ENCODE results near the gene RPLP1.
A peak's percentile ranks its signal among the peaks of the same experiment; 100 is the strongest.
"Not testable (repeated sequence)": the region's sequence is repeated elsewhere in the genome, so short reads cannot be mapped to it uniquely, and the experiment has no call there.

The RPLP1 gene

DNA sequence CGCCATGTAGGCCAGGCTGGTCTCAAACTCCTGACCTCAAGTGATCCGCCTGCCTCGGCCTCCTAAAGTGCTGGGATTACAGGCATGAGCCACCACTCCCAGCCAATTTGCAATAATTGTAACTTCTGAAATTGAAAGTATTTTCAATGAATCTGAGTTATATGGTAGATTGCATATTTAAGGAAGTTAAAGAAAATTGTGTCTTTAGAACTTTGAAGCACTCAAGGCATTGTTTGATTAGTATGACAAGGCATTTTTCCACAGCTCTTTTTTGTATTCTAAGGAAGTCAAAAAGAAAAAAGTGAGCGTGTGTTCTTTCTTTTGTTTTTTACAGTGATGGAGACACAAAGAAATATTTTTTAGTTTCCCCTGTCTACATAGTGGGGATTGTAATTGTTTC is 15.7 kb upstream of the RPLP1 start:
- H3K4me3 ChIP-seq (ENCODE audit: low read depth, low read length): no peak overlapping the region

DNA sequence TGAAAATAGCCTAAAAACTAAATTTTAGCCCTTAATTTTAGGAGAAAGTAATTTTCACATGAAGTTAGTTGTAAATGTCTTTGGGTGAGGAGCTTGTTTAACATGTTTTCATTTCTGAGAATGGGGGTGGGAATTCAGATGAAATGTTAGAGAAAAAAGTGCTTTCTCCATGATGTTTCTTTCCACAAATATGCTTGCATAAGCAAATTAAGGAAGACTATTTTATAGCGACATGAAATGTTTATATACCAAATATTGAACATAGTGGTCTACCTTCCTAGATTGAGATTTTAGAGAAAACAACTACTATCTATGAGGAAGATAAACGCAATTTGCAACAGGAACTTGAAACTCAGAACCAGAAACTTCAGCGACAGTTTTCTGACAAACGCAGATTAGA is 13.0 kb upstream of the RPLP1 start:
- H3K4me3 ChIP-seq (ENCODE audit: low read depth, low read length): no peak overlapping the region

DNA sequence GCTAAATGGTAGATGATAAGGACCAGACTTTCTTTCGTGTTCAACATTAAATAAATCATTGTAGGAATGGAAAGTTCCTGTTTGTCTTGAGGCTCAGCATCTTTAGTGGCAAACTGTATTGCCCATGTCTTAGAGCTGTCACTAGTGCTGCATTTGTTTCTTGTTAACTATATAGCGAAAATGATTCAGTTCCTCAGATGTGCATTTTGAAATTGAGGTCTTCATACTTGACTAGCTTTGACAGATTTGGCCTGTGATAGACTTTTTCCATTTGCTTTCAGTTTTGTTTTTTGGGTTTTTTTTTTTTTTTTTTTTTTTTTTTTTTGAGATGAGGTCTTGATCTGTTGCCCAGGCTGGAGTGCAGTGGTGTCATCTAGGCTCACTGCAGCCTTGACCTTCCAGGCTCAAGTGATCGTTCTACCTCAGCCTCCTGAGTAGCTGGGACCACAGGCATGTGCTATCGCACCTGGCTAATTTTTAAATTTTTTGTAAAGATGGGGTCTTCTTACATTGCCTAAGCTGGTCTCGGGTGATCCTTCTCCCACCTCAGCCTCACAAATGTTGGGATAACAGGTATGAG is 9.5 kb upstream of the RPLP1 start:
- no peak overlapping the region for H3K4me3 ChIP-seq (ENCODE audit: low read depth, low read length)

DNA sequence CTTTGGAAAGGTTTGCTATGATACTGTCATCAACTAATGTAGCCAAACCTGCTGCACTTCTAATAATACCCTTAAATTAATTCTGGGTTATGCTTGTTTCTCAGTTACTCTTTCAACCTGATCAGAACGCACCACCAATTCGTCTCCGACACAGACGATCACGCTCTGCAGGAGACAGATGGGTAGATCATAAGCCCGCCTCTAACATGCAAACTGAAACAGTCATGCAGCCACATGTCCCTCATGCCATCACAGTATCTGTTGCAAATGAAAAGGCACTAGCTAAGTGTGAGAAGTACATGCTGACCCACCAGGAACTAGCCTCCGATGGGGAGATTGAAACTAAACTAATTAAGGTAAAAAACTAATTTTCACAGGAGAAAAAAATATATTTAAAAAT is 7.9 kb upstream of the RPLP1 start:
- H3K4me3 ChIP-seq (ENCODE audit: low read depth, low read length): no peak overlapping the region

DNA sequence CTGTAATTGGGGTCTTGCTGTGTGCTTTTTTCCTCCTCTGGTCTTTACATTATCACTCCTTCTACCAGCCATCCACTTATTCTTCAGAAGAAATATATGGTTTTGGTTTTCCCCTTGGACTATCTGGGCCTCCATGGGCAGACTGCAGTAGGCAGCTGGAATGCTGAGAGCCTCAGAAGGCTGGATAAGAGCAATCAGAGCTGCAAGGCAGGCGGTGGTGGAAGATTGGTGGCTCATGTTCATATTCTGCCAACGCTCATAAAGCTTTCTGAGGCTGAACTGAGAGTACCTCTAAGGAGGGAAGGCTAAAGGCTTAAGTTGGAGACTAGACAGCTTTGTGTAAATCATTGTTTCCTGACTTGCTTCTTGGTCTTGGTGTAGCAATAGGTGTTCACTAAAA is 5.7 kb upstream of the RPLP1 start:
- H3K4me3 ChIP-seq (ENCODE audit: low read depth, low read length): no peak overlapping the region

DNA sequence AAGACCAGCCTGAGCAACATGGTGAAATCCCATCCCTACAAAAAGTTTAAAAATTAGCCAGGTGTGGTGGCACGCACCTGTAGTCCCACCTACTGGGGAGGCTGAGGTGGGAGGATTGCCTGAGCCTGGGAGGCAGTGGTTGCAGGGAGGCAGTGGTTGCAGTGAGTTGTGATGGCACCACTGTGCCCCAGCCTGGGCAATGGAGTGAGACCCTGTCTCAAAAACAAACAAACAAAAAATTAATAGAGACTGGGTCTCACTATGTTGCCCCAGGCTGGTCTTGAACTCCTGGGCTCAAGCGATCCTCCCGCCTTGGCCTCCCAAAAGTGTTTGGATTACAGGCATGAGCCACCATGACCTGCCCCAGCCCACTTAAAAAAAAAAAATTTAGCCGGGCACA is 2.4 kb upstream of the RPLP1 start:
- H3K4me3 ChIP-seq (ENCODE audit: low read depth, low read length): not testable (repeated sequence)

DNA sequence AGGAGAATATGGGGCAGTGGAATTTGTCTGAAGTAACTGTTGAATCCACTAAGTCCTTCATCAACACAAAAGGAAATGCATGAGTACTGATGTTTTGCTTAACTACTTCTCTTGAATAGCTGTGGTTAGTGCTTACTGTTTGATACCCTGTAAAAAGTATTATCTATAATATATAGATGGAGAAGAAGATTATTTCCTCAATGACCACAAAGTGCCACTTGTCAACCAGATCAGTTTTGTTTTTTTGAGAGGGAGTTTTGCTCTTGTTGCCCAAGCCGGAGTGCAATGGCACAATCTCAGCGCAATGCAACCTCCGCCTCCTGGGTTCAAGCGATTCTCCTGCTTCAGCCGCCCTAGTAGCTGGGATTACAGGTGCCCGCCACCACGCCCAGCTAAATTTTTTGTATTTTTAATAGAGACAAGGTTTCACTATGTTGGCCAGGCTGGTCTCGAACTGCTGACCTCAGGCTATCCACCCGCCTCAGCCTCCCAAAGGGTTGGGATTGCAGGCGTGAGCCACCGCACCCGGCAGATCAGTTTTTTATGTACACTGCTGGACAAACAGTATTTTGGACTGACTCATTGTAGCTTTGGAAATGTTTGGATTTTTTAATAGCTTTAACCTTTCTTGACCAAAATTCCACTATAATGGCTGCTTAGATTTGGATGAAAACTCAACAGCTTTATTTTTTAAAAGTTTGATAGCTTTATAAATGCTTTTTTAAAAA is 1.5 kb upstream of the RPLP1 start:
- H3K4me3 ChIP-seq (ENCODE audit: low read depth, low read length): no peak overlapping the region

DNA sequence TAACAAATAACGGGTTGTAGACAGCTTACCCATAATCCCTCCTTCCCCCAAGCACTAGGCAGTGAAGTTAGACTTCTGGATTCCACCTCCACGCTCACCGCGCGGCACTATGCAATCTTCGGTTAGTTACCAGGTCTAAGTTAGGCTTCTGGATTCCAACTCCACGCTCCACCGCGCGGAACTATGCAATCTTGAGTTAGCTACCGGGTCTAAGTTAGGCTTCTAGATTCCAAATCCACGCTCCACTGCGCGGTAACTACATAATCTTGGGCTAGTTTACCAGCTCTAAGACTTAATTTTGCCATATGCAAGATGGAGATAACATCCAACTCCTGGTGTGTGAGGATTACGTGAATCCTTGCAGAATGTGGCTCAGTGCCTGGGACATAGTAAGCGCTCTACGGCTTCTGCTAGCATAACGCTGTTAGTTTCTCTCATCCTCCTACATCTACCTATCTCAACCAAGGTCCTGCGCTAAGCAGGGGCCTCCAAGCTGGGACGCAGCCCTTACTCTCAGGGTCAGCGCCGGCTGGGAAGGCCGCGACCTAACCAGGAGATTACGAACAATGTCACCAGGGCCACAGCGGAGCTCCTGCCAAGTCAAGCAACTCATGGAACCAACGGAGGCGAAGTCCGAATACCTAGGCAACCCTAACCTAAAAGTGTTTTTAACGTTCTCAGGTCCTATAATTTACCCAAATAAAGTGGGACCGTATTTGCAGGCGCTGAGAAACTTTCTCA is 497 bp upstream of the RPLP1 start:
- peak overlapping the region; percentile 98 for H3K4me3 ChIP-seq (ENCODE audit: low read depth, low read length)

DNA sequence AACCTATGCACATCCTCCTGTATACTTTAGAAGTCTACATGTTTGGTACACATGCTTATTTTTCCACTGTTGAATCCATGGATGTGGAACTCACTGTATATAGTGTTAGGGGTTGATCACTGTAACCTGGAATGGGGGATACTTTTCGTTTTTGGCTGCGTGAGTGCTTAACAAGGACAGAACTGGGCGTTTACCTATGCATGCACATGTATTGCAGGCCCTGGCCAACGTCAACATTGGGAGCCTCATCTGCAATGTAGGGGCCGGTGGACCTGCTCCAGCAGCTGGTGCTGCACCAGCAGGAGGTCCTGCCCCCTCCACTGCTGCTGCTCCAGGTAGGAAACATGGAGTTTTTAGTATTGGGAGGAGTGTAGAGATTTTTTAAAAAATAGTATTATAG is 2.3 kb downstream of the RPLP1 start:
- H3K4me3 ChIP-seq (ENCODE audit: low read depth, low read length): peak overlapping the region; percentile 98

DNA sequence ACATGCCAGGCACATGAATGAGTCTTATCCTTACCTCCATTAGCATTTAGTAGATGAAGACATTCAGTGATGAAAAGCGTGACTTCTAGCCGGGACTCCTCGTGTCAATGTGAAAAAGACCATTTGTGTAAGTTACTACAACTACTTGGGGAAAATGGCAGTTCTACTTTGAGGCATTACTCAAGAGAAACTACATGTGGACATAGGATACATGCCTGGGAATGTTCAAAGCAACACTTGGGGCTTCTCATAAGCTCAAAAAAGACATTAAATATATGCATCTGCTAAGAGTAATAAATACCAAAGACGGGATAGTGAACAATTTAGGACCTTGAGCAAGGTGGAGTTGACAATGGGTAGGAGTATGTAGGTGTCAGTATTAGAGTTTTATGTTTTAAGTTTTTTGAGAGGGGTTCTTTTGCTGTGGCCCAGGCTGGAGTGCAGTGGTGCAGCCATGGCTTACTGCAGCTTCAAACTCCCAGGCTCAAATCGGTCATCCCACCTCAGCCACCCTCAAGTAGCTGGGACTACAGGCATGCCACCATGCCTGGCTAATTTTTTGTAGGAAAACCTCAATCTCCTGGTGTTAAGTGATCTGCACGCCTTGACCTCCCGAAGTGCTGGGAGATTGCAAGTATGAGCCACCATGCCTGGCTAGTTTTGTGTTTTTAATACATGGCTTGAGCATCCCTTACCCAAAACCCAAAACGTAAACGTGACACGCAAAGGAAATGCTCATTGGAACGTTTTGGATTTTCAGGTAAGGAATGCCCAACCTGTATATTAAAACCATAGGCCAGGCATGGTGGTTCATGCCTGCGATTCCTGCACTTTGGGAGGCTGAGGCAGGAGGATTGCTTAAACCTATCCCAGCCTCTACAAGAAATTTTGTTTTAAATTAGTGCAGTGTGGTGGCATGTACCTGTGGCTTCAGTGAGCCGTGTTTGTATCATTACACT is 3.9 kb downstream of the RPLP1 start:
- no peak overlapping the region for H3K4me3 ChIP-seq (ENCODE audit: low read depth, low read length)

DNA sequence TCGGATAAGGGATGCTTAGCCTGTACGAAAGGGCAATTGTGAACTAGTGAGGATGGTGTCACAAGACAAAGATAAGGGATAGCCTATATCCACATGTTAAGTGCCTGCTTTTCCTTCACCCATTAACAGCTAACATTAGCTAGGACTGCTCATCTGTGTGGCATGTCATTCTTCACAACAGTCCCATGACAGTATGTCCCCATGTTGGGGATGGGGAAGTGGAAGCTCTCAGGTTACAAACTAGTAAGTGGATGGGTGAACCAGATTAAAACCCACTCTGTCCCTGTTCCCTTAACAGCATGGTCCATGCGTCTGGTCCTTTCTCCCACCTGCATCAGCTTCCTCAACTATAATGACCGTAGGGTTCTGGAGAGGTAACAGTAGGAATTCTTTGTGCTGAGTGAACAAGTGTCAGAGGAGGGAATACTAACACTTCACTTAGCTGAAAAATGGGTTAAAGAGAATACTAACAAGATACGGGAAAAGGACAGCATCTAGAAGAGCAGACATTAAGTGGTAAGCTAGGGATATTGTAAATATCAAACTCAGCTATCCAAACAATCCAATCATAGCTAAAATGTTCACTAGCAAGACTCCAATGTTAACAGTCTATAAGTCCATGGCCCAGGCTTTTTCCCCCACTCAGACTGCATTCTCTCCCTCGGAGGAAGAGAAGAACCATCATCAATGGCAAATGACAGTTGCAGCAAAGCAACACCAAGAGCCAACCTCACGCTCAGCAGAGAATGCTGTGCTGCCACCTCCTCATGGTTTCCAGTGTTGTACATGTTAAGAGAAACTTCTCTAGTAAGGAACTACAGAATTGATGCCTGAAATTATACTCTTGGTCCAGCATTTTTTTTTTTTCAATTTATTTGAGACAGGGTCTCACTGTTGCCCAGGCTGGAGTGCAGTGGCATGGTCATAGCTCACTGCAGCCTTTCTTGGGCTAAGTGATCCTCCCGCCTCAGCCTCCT is 5.0 kb downstream of the RPLP1 start:
- H3K4me3 ChIP-seq (ENCODE audit: low read depth, low read length): no peak overlapping the region

DNA sequence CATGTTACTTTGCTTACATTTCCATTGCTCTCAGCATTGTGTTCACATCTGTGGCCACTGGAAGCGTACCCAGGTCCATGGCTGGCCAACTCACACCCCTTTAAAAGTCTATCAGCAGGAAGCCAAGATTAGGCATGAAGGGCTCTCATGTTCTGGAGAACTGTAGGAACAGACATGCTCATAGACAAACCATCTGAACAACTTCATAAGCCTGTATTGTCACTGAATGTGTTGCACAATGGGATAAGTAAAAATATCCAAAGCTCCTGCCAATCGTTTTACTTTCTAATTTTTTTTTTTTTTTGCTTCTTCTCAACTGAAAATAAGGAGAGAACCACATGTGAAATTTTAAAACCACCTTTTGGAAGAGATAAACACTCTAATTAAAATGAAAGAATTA is 6.4 kb downstream of the RPLP1 start:
- H3K4me3 ChIP-seq (ENCODE audit: low read depth, low read length): no peak overlapping the region

DNA sequence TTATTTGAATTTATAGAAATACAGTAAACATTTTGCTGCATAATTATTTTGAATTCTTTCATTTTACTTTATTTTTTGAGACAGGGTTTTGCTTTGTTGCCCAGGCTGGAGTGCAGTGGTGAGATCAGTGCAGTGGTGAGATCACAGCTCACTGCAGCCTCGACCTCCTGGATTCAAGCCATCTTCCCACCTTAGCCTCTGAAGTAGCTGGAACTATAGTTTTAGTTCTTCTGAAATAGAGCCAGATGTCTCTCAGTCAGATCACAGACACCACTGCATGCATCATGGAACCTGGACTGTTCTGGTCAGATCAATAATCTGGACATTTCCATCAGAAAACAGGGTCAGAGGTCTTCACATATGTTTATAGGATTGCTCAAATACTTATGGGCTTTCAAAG is 7.9 kb downstream of the RPLP1 start:
- H3K4me3 ChIP-seq (ENCODE audit: low read depth, low read length): no peak overlapping the region

DNA sequence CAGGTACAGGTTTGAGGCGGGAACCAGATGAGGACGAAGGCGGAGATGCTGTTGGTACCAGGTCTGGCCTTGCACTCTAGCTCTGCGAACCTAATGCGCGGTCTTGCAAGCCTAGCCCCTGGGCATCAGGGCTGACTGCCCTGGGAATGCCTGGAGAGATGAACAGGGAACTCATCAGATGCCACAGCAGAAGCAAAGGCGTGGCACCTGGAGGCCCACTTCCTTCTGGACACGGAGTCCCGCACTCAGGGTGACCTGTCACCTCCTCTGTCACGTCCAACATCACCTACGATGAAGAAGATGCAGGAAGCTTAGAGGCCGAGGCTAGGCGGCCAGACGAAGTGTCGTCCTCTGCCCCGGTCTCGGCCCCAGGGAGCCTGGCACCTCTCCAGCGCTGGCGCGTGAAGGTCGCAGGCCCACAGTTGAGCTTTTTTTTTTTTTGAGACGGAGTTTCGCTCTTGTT is 9.4 kb downstream of the RPLP1 start:
- no peak overlapping the region for H3K4me3 ChIP-seq (ENCODE audit: low read depth, low read length)

DNA sequence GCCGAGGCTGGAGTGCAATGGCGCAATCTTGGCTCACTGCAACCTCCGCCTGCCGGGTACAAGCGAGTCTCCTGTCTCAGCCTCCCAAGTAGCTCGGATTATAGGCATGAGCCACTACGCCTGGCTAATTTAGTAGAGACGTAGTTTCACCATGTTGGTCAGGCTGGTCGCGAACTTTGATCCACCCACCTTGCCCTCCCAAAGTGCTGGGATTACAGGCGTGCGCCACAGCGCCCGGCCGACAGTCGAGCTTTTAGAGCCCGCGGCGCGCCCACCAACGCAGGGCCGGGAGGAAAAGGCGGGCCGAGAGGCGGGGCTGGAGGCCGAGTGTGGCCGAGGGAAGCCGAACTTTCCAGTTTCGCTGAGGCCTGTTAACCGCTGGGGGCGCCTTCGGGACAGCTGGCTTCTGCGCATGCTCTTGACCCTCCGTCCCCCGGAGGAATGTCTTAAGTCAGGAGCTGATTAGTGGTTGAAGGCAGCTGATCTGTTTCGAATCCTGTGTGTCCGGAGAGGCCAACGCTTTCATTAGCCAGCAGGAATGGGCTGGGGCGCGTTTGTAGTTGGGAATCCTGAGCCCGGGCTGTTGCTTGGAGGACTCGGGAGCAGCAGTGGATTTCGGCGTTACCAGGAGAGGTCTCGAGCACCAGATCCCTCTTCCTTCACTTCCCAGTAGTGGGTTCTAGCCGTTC is 10.0 kb downstream of the RPLP1 start:
- peak overlapping the region; percentile 36 for H3K4me3 ChIP-seq (ENCODE audit: low read depth, low read length)

DNA sequence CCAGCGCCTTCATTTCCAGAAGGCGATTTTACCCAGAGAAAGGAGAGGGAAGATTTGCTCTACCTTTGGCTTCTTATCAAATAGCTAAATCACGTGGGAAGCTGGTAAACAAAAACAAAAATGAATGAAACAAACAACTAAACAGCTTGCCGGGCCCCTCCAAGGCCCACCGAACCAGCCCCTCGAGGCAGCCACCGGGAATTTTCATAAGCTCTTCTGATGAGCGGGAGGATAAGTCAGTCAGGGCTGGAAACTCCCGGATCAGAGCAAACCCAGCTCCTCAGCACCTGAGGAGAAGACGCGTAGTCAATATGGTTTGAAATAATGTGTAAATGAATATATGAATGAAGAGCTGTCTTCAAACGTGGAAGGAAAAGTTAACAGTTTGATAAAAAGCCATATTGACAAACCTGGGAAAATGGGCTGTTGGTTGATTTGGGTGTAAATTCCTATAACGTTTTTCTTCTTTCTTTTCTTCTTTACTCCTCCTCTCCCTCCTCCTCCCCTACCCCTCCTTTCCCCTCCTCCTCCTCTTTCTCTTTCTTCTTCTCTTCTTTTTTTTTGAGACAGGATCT is 10.7 kb downstream of the RPLP1 start:
- H3K4me3 ChIP-seq (ENCODE audit: low read depth, low read length): peak overlapping the region; percentile 36

DNA sequence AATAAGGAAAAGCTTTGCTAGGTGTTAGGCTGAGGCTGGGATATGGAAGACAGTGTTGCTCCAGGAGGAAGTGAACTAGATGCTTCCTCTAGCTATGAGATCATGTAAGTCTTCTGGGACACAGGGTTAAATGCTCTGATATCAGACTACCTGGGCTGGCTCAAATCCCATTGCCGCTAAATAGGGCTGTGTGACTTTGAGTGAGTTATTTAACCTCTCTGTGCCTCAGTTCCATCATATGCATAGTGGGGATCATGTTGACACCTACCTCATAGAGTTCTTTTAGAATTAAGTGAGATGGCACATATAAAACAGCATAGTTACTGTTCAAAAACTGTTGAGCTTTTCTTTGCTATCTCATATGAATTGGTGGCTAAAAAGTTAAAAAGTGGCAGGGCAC is 12.6 kb downstream of the RPLP1 start:
- H3K4me3 ChIP-seq (ENCODE audit: low read depth, low read length): no peak overlapping the region

DNA sequence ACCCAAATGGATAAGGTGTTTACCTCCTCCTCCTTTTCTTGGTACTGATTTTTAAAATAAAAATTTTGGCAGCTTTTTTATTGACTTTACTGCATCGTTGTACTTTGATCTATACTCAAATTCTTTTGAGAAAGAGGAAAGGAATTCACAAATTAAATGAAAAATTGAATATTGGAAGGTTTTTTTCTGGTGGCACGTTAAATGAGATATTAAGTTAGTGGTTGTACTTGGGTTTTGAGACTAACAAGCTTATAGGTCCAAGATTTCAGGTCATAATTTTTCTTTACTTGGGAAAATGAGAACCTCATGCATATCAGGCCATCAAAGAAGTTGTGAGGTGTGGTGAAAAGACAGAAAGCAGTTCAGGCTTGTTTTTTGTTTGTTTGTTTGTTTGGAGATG is 14.1 kb downstream of the RPLP1 start:
- no peak overlapping the region for H3K4me3 ChIP-seq (ENCODE audit: low read depth, low read length)

DNA sequence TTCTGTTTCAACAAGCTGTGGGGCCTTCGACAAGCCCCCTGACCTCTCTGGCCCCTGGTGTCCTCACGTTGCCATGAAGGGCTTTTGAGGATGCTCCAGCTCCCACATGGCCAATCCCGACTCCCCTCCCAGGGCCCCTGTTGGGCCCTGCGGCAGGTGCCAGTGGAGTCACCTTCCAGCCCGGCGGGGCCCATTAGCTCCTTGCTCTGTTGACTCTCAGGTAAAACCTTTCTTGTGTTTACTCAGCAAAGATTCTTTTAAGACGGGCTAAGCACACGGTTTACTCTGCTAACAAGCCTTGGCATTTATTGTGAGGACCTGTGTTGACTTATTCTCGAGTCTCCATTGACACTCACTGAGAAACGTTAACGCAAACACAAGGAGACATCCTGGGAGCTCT is 15.0 kb downstream of the RPLP1 start:
- H3K4me3 ChIP-seq (ENCODE audit: low read depth, low read length): no peak overlapping the region
